Left colon (tissue), 2 donors: ENCODE data around the gene MAP2K4. TPM values are rescaled to one million over a fixed set of nuclear protein-coding genes. Genes with fewer than 3 reads are reported as not detected.

Experiments
- ATAC-seq: fragments of 200-7000 bp; cut with Tn5 transposase; one replicate; pipeline ENCODE4 v1.9.1; 2020; ENCODE audit warnings: mild to moderate bottlenecking, moderate library complexity
- DNase-seq, 2 donors: peaks; one replicate each; pipeline ENCODE4 v3.0.0-alpha.2; 2020
- intact Hi-C, 2 donors: fragments of 100-400 bp; cut with DNase I in 1 of 2; cut with micrococcal nuclease in 1 of 2; formaldehyde crosslinking; loops; one replicate each; pipeline versions ENCODE4 v1.11.2 to v1.14.0; 2022; cut with DNase I, micrococcal nuclease
- total RNA-seq, 2 donors: library from RNA; stranded (reverse); fragmentation: NEBNext Ultra II Directional; extraction: Animal tissue kit (Norgen Biotek cat#: 25700); gene quantifications; one replicate each; pipeline ENCODE4 v1.2.1, GENCODE V29; 2021
- donor health status: DM: no; HTN: no; CAD: no.
- donor health status: DM: yes; HTN: yes; CAD: no.

The MAP2K4 gene
- total RNA-seq, 2 donors from 2014 or later = 35.1 to 41.6 TPM

DNA sequence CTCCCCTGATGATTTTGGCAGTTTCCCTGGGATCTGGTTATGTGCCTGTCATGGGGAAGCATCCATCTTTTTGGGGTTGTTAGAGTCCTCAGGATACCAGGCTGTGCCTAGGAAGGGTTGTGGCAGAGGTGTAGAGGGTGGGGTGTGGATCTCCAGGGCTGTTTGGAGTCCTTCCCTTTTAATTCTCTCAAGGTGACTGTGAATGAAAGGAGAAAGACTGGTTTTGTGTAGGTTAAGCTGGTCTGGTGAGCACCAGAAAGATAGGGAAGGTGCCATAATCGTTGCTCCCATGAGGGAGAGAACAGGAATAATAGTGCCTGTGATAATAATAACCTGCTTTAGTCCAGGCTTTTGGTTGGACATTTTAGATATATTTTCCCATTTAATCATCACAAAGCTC, 7.0 kb downstream of the MAP2K4 start:
- peak; percentile 40 for ATAC-seq
- DNase-seq = no peak
- intact Hi-C loops = no loop called here

DNA sequence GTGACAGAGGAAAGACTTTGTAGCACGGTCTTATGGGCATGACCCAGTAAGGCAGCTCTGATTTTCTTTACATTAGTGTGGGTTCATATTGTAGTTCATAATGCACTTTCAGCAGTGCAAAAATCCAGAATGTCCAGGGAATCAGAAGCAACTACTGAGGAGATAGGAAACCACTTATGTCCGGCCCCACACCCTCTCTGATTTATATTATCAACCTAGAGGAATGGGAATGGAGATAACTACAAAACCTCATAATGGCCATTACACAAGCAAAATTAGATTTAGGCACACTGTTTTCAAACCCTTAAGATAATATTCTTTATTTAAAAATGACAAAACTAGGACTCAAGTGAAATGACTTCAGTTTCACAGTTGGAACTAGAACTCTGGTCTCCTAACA, 7.9 kb downstream of the MAP2K4 start:
- DNase-seq (no peak), ATAC-seq (no peak)
- intact Hi-C loops = no loop called here

DNA sequence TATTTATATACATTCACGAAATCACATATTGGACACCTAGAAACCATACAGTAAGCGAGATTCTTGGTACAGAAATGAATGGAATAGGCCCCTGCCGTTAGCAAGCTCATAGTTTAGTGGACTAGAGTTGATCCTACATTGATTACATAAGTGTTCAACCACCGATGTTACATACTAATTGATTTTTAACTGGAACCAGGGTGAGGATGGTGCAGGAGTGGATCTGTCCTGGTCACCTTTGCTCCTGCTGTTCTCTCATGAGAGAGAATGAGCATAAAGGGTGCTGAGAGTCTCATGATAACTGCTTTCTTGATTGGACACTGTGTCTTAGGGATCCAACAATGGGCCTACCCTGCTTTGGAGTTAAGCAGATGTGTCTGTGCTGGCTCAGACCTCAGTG, 13.9 kb downstream of the MAP2K4 start:
- ATAC-seq = no peak
- no peak for DNase-seq
- intact Hi-C loops = no loop called here

DNA sequence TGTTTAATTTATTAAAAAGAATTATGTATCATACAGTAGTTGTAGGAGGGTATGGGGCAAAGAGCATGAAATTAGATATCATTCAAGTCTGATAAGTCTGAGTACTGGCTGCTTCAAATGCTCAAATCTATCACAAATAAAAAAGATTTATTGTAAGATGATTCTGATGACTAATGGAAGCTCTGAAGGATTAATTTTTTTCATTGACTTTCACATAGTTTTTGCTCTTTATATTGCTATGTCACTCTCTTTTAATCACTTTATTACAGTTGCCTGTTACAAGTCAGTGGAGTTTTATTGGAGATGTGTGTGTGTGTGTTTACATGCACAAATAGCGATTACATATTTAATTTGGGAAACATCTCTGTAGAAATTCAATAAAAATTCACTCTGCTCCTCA, 15.0 kb downstream of the MAP2K4 start:
- ATAC-seq (no peak), DNase-seq (no peak)
- intact Hi-C loops = no loop called here

DNA sequence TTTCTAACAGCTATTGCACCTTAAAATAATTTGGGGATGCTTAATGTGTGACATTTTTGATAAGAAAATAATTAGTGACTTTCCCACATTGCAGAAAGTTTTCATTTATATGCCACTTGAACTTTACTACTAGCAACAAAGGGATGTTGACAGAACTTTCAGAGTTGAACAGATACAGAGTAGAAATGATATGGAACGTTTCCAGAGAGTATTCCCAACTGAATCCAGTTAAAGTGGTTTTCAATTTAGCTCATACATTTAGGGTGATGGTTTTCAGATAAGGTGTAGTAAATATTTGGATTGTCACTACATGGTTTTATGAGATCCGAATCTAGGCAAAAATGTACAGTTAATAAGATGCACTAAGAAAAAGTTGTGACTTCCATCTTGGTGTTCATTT, 17.3 kb downstream of the MAP2K4 start:
- DNase-seq = no peak
- no peak for ATAC-seq
- intact Hi-C loops = no loop called here

DNA sequence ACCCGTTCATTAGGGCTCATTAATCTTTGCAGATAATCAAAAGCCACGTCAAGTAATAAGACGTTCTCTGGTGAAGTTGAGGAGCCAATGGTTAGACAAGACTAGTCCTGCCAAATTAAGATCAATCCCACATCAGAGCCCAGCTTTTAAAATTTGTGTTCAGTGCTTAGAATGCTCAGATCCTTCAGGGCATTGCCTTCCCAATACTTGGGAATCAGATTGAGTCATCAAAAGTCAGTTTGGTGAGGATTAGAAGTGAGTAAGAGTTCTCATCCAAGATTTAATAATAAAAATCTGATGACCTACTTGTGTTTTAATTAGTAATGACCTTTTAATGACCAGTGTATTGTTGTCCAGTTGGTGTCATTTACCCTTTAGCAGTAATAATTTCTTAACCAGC, 19.8 kb downstream of the MAP2K4 start:
- no peak for DNase-seq
- ATAC-seq = no peak
- intact Hi-C loops = no loop called here

DNA sequence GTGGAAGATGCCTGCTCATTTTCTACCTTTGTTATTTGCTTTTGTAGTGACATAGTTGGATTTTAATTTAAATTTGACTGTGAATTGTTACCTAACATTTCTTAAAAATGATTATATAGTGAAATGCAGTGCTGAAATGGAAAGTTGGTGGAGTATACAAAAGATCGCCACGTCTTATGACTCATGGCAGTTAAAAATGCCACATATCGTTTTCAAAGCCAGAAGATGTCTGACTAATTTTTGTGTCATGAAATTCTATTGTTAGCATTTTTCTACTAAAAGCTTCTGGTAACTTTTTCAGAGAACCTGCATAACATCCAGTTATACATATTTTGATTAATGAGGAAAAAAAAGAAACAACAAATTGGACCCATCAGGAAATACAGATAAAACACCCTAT, 20.6 kb downstream of the MAP2K4 start:
- DNase-seq (no peak), ATAC-seq (no peak)
- intact Hi-C loops = no loop called here

DNA sequence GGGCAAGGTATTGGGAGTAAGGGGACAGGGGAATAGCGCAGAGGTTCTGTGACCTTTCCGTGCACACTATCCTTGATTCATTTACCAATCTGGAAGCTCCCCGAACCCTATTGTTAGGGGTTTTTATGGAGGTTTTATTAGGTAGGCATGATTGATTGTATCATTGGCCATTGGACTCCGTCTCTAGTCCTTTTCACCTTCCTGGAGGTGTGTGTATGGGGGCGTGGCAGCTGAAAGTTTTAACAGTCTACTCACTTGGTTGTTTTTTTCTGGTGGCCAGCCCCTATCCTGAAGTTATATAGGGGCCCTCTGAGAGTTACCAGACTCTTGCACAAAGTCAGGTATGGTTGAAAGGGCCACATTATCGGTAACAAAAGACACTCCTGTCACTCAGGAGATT, 23.0 kb downstream of the MAP2K4 start:
- peak; percentile 64 for ATAC-seq
- intact Hi-C loops = no loop called here
- no peak for DNase-seq

DNA sequence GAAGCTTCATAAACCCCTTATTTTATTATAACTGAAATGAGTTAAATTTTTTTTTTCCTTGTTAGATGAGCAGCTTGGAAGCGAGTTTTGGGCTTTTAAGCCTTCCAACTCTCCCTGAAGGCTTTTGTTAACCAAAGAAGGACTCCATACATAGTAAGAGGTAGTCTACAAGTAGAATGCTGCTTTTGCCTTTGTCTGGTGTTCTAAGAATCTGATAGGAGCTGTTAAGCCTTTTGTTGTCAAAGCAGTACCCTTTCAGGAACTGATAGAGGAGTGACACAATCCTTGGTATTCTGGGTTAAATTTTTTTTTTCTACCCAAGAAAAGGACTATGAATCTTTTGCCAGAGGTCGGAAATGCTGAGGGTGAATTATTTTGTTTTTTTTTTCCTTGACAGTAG, 26.1 kb downstream of the MAP2K4 start:
- DNase-seq (no peak), ATAC-seq (no peak)
- intact Hi-C loops = no loop called here

DNA sequence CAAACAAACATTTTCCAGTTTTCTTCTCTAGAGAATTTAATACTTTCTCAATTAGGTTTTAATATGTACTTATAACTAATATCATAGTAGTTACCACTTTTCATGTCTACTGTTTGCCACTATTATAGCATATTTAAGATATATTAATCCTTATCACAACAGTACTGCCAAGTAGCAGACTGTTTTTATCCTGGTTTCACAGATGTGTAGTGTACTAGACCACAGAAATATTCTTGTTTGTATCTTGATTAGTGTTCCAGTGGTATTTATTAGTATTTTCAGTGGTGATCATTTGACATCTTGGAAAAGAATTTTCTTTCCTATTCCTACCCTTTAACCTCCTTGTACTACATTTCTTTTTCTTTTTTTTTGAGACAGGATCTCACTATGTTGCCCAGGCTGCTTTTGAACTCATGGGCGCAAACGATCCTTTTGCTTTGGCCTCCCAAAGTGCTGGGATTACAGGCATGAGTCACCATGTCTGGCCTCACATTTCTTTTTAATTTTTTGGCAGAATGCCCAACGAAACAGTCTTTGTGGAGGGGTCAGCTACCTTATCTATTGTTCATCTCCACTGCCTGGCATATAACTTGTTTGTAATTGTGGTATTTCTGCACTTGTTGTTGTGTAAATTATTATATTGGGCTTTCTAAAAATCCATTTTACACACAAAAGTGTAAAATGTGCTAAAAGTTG, 27.2 kb downstream of the MAP2K4 start:
- intact Hi-C loops = no loop called here
- ATAC-seq (no peak), DNase-seq (no peak)

DNA sequence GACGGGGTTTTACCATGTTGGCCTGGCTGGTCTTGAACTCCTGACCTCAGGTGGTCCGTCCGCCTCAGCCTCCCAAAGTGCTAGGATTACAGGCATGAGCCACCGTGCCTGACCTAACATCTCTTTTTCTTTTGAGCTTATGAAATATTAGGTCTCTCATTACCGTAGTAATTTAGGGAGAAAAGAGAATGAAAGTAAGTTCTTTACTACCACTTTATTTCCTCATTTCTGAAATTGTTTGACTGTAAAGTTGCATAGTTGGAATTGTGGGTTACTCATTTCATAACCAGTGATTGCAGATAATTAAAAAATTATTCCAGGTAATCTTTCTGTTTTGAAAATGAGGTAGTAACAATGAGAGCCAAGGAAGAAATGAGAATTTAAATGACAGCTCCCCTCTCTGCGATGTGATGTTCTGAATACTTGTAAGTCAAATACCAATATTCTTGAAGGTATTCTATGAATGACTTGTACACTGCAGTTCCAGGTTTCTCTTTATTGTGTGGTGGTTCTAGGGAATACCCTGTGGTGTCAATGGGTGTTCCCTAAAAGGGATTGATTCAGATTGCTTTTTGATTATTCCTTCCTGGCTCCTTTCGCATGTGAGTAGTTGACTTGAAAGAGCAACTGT, 28.3 kb downstream of the MAP2K4 start:
- intact Hi-C loops = no loop called here
- DNase-seq (no peak), ATAC-seq (no peak)

DNA sequence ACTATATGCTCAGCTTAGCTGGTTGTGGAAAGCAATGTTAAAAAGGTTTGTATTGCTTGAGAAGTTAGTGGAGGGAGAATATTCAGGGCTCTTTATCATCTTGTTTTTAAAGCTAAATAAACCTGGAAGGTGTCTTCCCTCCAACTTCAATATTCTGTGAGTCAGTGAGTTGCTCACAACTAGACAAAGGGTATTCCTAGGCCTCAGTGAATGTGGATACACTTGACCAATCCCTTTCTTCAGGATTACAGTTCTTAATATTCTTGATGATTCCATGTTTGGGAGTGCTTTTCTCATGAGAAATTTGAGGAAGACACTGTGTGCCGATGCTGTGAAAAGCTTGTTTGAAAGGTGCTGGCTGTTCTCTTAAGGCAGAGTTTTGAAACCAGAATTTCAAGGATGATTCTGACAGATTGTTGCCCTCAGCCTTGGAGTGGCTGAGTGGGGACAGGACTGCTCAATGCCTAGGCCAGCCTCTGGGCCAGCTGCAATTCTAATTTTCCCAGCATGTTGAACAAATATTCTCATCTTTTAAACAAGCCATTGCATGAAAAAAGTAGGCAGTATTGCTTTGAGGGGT, 30.1 kb downstream of the MAP2K4 start:
- intact Hi-C loops = no loop called here
- no peak for ATAC-seq
- DNase-seq = no peak

DNA sequence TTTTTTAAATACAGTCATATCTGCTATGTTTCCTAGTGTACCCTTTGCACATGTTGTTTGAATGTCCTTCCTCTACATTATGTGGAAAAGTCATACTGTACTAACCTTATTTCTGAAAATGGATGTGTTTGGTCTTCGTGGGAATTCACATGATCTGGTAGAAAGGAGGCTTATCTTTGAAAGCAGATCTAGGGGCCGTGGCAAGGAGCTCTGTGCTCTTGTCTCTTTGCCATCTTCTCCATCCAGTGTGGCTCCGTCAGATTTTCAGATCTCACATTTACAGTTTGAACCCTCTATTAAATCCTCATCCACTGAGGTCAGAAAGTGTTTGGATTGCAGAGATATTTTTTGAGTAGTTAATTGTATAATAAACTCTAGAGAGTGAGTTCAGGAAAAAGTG, 32.9 kb downstream of the MAP2K4 start:
- intact Hi-C loops = no loop called here
- ATAC-seq (no peak), DNase-seq (no peak)

DNA sequence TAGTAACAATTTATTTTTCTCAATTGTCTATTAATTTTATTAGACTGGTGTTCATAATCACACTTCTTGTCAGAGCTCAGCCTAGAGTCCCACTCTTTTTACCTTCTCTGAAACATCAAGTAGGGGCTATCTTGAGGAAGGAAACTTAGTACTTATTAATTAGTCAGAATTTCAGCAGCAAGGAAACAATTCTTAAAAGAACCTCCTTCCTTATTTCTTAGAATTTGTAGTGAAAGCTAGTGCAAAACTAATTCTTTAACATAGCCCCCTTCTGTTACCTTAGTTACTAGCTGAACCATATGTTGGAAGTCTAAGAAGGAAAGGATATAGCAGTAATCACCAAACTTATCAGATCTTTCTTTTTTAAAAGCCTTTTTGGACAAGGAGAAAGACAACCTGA, 35.2 kb downstream of the MAP2K4 start:
- DNase-seq = no peak
- intact Hi-C loops = no loop called here
- ATAC-seq = no peak

DNA sequence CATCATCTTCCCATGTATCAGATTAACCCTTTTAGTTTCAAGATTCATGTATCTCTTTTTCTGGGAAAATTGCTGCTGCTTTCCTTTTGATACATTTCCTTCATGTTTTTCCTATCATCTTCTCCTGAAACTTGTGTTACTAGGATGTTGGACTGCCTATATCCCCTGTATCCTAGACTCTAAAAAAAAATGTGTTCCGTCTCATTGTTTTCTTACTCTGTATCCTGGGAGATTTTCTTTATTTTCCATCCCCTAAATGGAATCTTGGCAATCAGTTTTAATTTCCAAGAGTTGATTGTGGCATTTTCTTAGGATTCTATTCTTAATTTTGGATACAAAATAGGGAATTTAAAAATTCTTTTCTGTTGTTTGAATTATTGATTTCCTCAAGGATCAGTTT, 36.8 kb downstream of the MAP2K4 start:
- intact Hi-C loops = no loop called here
- no peak for ATAC-seq
- DNase-seq = no peak

DNA sequence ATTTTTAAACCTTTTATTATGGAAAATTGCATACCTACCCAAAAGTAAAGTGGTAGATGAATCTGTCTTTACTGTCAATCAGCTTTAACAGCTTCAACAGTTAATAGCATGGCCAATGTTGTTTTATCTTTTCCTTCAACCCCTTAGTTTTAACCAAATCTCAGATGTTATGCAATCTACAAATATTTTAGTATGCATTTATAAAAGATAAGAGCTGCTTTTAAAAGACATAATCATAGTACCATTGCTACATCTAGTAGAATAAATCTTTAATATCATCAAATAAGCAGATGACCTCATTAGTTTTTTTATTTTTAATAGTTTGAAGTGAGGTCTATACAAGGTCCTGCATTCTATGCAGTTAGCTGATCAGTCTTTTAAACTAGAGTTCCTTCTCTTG, 37.9 kb downstream of the MAP2K4 start:
- ATAC-seq = no peak
- DNase-seq = no peak
- intact Hi-C loops = no loop called here

DNA sequence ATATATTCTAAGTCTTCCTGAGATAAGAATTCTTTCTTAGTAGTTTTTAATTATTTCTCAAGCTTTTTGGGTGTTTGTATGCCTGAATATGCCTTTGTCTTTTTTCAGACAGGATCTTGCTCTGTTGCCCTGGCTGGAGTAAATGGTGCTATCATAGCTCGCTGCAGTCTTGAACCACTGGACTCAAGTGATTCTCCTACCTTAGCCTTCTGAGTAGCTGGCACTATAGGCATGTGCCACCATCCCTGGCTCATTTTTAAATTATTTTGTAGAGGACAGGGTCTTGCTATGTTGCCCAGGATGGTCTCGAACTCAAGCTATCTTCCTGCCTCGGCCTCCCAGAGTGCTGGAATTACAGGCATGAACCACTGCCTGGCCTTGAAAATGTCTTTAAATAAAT, 41.6 kb downstream of the MAP2K4 start:
- intact Hi-C loops = no loop called here
- no peak for ATAC-seq
- DNase-seq = no peak

DNA sequence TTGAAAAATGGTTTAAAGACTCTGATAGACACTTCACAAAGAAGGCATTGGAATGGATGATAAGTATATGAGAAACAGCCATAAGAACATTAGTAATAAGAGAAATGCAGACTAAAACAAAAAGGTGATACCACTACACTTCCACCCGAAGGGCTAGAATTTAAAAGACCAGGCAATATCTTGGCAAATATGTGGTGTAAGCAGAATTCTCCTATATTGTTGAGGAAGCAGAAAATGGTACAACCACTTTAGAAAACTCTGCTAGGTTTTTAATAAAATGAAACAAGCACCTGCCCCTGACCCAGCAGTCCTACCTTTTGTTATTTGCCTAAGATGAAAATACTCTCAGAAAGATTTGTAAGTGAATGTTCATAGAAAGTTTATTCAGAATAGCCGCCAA, 43.7 kb downstream of the MAP2K4 start:
- ATAC-seq (no peak), DNase-seq (no peak)
- intact Hi-C loops = no loop called here

DNA sequence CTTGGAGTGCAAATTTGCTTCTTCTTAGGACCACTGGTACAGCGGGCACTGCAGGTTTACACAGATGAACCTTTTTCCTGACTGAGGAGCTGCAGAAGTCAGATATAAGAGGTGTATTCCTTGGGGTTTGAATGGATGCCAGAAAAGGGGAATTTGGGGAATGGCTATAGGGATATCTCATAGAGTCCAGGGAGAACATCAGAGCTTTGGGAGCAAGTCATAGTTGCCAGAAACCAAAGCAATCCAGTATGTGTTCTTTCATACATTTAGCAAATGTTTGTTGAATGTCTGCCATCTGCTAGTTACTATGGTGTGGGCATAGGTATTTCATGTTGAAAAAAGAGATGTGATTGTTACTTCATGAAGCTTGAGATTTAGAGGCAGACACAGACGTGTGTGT, 46.8 kb downstream of the MAP2K4 start:
- intact Hi-C loops = no loop called here
- ATAC-seq = no peak
- no peak for DNase-seq

DNA sequence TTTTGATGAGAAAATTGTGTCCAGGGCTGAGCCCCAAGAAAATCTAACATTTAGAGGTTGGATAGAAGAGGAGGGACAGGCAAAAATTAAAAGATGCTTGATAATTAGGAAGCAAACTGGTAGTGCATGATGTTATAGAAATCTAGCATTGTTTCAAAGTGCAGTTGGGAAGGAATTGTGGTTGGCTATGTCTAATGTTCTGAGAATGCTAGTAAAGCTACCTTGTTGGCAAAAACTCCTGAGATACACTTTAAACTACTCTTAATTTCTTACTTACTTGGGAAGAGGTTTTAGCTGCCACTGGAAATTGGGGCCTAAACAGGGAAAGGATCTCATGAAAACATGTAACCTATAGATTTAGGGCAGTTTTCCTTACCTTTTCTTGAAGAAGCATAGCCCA, 48.3 kb downstream of the MAP2K4 start:
- no peak for DNase-seq
- intact Hi-C loops = no loop called here
- no peak for ATAC-seq

DNA sequence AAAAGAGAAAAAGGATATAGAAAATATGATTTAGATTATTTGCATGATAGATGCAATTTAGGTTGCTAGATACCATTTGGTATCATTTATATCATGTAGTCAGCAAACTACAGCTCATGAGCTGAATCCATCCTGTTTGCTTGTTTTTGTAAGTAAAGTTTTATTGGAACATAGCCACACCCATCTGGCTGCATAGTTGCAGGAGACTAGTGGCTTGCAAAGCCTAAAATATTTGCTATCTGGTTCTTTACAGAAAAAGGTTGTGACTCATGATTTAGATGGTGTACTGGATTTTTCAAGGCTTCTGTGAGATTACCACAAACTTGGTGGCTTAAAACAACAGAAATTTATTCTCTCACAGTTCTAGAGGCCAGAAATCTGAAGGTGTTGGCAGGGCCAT, 49.9 kb downstream of the MAP2K4 start:
- ATAC-seq (no peak), DNase-seq (no peak)
- intact Hi-C loops = no loop called here
